NCI-H2081 treated with DMSO at 0.1 percent for 48 hours (cell line): ENCODE measurements around the gene FRMD4A.
"Not testable (repeated sequence)": the region's sequence is repeated elsewhere in the genome, so short reads cannot be mapped to it uniquely, and the experiment has no call there.

Experiments used
- DNase-seq: peaks from one replicate; lab custom pipeline; 2025; lab: John Stamatoyannopoulos, UW

FRMD4A gene

DNA sequence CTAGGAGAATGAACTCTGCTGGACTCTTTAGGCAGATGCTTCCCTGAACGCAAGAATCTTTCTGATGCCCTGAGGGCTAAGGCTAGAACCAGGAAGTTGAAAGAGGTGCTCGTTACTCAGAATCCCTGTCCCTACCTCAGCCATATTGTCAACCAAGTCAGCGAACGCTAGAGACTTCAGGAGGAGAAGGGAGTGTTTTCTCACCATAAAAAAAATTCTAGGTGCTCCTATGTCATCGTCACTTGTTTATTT is 384.6 kb downstream of the FRMD4A start:
- DNase-seq, result no peak

DNA sequence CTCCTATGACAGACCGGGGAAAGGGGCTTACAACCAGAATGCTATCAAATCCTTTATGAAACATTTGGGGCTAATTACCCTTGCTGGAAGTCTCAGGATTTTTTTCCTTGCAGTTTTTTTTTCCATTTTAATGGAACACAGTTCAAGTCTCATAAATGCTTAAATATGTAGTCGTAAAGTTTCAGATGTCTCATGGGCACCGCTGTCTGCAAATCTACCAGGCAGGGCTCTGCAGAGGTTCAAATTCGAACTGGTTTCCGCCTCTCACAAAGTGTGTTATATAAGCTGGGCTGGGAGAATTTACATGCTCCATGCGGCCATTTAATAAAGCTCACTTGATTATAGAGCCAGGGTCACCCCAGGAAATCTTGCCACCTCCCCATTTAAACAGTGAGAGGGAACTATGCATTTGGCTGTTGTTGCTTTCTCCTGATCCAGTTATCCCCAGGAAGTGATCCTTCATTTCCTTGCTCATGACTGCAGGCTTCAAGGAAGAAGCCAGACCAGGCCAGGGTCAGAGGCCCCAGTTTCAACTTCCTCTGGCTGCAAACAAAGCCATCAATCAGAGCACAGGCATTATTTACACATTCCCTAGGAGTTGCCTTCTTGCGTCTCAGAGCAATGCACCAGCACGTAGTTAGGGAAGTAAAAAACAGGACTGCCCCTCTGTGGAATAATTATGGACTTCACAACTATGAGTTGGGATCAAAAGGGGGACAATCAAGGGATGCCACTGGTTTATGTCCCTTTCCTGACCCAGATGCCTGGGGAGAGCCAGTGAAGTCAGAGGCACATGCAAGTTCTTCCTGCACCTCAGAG is 385.1 kb downstream of the FRMD4A start:
- no peak for DNase-seq

DNA sequence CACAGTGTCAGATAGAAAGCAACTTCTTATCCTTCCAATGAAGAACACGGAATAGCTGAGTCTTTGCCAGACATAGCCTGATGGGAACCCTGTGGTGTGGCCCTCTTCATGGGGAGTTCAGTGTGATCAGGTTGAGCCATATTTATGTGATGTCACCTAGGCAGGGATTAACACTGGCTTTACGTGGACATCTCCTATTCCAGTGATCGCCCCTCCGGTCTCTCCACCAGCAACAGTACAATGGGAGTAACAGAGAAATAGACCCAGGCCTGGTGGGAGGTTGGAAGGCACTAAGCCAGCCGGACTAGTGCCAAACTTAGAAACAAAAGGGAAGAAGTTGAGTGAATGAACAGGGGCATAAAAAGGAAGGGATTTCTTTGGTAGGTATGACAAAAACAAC is 385.9 kb downstream of the FRMD4A start:
- no peak for DNase-seq

DNA sequence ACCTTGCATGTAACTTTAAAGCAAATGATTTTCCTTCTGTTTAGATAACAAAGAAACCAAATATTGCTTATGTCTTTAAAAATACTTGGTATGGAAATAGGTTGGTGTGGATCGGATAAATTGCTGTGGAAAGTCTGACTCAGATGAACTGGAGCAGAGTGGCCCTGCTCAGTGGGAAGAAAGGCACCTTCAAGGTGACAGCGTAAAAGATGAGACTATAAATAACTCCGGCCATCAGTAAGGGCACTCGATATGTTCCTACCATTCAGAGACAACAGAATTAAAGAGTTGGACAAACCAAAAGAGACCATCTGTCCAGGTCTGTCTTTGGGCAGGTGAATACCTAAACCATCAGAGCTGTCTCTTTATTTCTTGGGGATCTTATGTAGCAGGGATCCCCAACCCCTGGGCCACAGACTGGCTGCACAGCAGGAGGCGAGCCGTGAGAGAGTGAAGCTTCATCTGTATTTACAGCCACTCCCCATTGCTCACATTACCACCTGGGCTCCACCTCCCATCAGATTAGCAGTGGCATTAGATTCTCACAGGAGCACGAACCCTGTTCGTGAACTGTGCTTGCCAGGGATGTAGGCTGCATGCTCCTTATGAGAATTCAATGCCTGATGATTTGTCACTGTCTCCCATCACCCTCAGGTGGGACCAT is 386.9 kb downstream of the FRMD4A start:
- DNase-seq, result no peak

DNA sequence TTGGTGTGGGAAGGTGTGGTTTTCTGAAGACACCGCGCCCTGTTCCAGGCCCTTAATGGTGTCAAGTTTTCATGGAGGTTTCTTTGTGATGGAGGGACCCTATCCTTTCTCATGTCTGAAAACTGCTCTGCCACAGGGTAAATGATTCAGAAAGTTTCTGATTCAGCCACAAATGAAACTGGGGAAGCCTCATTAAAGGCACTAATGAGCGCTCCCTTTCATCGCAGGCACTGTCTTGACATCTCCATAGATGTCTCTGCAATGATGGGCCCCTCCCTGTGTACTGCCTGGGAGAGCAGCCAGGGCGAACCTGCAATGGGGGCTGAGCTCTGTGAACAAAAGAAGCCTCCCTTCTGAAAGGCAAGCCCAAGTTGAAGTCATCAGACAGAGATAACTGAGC is 388.7 kb downstream of the FRMD4A start:
- DNase-seq, result no peak

DNA sequence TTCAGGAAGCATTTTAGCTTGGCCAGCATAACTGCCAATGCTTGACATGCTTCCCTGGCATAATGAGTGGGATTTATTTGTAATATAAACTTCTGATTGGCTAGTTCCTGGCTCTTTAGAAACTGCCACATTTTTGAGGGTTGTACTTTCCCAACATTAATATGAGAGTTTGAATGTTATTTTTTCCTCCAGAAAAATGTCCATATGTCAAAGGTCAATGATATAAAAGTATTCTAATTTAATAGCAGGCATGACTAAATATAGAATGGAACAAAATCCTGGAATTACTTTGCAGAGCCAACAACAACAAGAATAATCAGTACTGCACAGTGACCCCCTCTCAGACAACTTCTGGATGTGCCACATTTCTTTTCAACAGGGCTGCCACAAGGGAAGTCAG is 391.3 kb downstream of the FRMD4A start:
- no peak for DNase-seq

DNA sequence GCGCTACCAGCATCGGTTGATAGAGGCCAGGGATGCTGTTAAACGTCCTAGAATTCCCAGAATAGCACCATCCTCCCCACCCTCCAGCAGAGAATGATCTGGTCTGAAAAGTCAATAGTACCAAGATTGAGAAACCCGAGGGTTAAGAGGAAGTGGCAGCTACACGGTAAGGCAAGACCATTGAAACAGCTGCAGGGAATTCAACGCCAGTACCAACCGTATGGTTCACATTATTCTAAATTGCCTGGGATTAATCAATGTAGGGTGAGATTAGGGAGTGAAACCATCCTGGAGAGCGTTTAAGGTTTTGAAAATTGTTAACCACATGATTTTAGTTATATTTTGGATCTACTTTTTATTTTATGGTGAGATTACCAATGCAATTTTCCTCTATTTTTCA is 391.8 kb downstream of the FRMD4A start:
- DNase-seq, result no peak

DNA sequence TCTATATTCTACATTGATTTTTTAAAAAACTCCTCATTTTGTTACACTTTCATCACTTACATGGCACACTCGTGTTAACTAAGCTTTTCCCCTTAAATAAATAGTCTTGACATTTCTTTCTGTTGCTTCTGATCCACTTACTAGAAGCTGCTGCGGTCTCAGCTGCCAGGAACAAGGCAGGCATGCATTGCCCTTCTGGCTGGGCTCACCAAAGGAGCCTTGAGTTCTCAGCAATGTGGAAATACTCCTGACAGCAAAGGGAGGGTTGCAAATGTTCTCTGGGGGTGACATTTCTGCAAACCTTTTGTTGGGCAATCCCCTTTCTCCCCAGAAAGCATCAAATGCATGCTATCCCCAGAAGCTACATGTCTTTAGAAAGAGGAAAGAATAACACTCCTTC is 393.9 kb downstream of the FRMD4A start:
- no peak for DNase-seq

DNA sequence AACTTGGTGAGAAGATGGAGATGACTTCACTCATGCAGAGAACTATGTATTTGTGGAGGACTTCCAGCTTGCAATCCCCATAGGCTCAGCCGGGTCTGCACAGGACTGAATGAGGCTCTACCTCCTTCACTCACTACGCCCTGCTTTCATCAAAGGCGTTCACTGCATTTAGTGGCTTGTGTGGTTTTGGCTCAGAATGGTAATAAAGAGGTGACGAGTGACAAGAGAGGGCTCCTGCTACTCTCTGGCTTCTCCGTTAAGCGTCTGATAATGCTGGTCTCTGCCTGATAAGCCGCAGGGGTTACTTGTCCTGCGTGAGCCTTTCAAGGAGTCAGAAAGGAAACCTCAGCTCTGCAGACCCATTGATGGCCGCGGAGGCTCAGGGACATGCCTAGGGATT is 400.6 kb downstream of the FRMD4A start:
- DNase-seq, result no peak

DNA sequence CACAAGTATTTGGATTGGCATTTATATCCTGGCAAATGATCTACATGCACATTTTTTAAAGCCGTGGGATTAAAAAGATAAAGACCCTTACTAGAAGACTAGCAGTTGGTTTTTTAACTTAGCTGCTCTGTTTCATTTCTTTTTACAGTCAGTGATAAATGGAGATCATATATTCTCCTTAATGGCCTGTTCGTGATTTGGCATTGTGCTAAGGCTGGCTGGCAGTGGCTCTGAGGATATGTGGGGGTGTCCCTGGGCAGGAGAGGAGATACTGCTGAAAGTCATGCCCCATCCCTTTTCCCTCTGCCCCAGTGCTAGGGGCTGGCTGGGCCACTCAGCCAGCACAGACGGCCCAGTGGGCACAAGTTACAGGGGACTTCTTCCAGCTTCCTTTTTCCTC is 402.3 kb downstream of the FRMD4A start:
- DNase-seq, result no peak

DNA sequence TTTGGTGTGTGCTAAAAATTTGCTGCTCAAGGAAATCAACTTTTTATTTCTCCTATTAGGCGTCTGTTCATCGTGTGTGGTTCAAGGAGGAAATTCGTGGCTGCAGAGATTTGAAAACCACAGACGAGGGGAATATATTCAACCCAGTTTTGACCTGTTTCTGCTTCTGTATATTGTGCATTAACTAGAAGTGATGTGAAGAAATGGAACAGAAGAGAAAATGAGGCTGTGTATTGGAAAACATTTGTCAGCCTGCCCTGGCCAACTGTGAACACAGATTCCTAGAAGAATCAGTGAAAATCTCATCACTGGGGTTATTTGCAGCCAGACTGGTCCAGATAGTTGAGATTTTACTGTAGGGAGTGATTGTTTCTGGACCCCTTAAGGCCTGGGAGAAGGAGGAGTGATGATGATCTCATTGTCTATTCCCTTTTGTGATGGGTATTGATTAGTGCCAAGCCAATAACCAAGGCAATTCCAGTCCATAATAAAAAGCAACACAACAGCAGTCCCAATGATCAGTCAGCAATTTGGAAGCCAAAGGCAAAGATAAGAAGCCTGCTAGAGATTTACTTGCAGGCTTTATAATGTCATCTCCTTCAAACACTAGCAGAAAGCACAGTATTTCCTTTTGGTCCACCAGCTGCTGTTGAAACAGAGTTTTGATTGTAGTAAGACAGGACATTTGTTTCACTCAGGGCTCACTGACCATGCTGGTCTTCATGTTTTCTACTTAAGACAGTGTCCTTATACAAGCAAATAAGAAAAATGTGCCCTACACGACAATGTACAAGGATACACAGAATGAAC is 404.5 kb downstream of the FRMD4A start:
- no peak for DNase-seq

DNA sequence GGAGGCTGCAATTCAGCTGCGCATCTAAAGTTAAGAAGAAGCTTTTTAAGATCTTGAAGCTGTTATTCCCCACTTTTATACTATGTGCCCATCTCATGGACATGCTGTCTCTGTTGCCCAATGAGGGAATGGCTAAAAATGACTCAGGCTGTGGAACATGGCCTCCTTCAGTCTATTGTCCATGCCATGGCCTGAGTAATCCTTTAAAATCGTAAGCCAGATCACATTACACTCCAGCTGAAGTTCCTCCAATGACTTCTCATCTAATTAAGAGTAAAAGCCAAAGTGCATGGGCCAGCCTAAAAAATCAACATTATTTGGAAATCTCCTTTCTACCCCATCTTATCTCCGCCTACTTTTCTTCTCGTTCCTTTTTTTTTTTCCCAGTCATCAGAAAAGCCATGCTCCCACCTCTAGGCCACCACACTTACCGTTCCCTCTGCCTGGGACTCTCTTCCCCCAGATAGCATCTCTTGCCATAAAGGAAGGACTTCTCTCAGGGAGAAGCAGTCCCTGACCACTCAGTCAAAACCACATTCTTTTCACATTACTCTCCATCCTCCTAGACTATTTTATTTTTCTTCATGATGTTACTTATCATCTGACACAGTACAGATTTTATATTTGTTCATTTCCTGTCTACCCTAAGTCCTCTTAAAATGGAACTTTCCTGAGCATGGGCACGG is 406.5 kb downstream of the FRMD4A start:
- no peak for DNase-seq

DNA sequence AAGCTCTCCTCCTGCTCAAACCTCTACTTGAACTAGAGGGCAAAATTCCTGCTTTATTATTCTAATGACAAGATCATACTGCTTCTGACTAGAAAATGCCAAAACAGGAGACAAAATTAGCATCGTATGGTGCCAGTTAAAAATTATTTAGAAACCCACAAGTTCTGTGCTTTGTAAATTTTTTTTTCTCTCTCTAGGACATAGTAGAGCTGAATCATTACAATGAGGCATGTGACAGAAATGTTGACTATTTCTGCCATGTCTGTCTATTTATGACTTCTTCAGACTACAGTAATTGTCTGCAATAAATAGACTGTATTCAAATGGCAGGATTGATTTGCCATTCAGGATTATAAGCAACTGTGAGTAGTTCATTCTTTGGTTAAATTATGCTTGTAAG is 408.1 kb downstream of the FRMD4A start:
- DNase-seq, result no peak

DNA sequence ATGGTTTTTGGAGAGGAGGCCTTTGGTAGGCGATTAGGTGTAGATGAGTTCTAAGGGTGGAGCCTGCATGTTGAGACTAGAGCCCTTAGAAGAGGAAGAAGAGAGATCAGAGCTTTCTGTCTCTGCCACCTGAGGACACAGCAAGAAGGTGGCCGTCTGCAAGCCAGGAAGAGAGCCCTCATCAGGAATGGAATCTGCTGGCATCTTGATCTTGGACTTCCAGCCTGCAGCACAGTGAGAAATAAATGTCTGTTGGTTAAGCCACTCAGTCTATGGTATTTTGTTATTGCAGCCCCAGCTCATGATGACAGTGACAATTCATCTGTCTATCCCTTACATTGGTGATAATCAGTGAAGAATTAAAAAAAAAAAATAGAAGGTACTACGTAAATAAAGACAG is 408.8 kb downstream of the FRMD4A start:
- no peak for DNase-seq

DNA sequence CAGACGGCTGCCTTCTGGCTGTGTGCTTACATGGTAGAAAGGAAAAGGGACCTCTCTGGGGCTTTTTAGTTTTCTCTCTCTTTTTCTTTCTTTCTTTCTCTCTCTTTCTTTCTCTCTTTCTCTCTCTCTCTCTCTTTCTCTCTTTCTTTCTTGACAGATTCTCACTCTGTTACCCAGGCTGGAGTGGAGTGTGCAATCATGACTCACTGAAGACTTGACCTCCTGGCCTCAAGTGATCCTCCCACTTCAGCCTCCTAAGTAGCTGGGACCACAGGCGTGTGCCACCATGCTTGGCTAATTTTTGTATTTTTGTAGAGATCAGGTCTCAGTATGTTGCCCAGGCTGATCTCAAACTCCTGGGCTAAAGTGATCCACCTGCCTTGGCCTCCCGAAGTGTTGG is 409.6 kb downstream of the FRMD4A start:
- not testable (repeated sequence) for DNase-seq

DNA sequence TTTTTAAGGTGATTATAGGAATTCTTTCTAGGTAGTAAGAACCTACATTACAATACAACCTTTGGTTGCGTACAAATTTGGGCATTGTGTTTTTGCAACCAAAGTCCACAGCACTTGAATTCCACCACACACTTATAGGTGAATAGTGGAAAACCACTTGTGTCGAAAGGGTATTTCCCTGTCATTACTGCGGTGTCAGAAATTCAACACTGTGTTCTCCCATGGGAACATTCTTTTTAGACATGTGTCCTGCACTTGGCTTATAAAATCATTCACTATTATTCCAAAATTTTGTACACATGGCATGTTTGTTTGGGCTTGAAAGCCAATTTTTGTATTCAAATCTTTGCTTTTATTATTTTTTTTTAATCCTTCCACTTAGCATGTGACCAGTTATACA is 410.3 kb downstream of the FRMD4A start:
- no peak for DNase-seq

DNA sequence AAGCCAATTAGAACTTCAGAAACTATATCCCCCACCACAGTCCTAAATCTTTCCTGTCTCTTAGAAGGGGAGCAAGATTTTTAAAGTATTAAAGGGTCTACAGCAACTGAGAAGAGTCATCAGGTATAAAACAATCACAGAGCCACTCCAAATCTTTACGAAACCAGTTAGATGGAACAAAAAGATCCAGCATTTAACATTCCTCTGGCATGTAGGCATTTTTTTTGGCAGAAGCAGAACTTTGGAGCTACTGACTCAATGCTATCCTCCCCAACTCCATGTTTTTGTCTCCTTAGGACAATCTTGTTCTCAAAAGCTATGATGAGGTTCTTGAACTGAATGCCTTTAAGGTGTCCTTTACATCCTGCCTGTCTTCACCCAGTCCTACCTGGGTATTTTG is 410.7 kb downstream of the FRMD4A start:
- no peak for DNase-seq

DNA sequence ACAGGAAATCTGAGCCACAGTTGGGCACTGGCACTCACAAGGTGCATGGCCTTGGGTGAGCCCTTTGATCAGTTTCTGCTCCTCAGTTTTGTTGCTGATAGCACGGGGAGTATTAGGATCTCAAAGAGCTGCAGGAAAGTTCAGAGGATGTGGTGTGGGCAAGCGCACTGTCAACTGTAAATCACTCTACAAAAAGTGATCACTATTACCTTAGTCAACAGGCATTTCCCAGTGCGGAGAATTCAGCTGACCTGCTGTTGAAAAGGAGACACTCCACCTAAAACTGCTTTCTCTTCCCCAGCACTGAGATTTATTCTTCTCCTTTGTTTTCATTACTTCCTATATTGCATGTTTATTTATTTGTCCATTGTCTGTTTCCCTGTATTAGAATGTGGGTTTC is 412.9 kb downstream of the FRMD4A start:
- no peak for DNase-seq

DNA sequence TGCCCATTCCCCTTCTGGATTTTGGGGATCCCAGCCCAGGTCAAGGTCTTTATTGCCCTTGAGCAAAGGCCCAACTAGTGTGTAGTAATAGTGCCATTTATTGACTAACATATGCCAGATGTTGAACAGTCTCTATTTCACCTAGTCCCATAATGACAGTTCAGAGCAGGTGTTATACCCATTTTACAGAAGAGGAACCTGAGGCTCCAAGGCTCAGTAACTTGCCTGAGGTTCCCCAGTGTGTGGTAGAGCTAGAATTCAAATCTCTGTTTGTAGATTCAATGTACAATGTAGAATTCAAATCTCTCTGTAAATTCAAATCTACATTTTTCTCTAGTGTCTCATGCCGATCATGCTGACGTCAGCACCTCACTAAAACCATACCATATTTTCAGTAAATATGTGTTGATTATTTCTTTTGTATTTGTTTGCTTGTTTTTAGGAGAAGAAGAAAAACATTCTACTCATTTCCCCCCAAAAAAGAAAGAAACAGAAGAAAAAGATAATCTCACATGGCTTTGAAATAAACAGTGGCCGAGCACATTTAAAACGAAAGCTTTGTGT is 414.3 kb downstream of the FRMD4A start:
- DNase-seq, result no peak

DNA sequence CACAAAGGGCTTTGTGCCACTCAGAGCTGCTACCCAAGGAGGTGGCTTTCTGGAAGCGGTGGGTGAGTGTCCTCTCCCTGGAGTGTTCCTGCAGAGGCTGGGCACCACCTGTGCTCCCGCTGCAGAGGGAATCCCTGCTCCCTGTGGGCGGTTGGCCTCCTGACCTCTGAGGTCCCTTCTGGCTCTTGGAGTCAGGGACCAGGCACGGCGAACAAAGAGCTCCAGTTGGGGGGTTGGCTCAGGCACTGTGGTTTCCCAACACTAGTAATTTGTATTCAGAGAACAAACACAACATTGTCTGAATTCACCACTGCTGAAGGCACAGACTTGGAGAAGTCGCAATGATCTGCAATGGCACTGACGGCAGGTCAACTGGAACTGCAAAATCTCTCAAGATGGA is 415.0 kb downstream of the FRMD4A start:
- no peak for DNase-seq

DNA sequence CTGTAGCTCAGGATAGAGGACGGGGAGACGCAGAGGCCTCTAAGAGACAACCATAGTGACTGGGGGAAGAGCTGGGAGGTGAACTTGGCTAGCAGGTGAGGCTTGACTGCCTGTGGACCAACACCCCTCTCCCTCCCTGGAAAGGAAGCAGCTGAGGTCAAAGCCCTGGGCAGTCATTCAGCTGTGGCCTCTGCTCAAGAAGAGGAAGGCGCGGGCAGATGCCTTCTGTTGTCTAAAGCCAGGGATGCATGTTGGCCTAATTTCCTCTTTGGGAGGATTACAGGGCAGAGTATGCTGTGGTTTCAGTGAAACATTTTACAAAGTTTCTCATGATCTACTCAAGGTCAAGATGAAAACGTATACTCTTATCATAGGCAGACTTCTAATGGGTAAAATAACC is 416.8 kb downstream of the FRMD4A start:
- DNase-seq, result no peak

DNA sequence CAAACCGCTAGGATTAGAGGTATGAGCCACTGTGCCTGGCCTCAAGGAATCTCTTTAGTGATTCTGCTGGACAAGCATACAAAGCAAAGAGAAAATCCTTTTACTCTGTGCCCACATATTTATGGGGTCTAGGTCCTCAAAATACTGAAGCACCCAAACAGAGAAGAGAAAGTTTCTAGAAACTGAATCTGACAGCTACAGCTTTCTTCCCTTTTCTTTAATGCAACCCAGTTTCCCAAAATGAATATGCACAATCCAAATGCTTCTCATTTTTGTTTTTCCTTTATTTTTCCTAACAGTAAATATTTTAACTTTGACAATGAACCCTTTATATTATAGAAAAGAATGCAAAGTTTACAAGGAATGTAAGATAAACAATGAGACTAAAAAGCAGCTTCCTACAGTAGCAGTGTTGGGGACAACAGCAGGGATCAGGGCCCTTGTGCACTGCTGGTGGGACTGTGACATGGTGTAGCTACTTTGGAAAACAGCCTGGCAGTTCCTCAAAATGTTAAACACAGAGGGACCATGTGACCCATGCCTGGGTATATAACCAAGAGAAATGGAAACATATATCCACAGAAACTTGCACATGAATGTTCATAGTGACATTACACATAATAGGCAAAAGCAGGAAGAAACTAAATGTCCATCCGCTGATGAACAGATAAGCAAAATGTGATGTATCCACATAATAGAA is 418.8 kb downstream of the FRMD4A start:
- no peak for DNase-seq
